A172 (cell line): ENCODE results near the gene INAVA. TPM values are rescaled to one million over a fixed set of nuclear protein-coding genes. Genes with fewer than 3 reads are reported as not detected.
"Not testable (repeated sequence)": the region's sequence is repeated elsewhere in the genome, so short reads cannot be mapped to it uniquely, and the experiment has no call there.

ENCODE experiments used
- DNase-seq: peaks from one replicate; pipeline ENCODE4 v3.0.0-alpha.2; 2015; ENCODE audit warnings: low spot score
- total RNA-seq: library from RNA; depleted of rRNA; stranded (reverse); fragments of >200 nt; shearing (Covaris generic); gene quantifications from 2 replicates; pipeline ENCODE4 v1.2.3, GENCODE V29; 2014; rRNA removed

Gene INAVA
- total RNA-seq, 1 experiment from 2014 or later = 4.6 TPM

- DNase-seq = no peak
Measured at GRCh38 chr1:200962631-200963030, 67.9 kb downstream of the INAVA start.

- DNase-seq = no peak
Measured at GRCh38 chr1:200963076-200963475, 68.4 kb downstream of the INAVA start.

GRCh38 chr1:200963888-200964287 lies 69.2 kb downstream of the INAVA start:
- DNase-seq = not testable (repeated sequence)

Other genes starting within 250 kb of the INAVA start
- gene DDX59, start 225.0 kb upstream of the INAVA start, total RNA-seq = 19.9 and 20.8 TPM in 2 replicates
- 57.9 and 67.7 TPM in 2 replicates for gene CAMSAP2, start 156.0 kb upstream of the INAVA start, total RNA-seq
- gene GPR25, start 21.9 kb upstream of the INAVA start, total RNA-seq = not detected in 2 replicates
- gene KIF21B, start 128.8 kb downstream of the INAVA start, total RNA-seq = 1.2 and 2.0 TPM in 2 replicates
- not detected in 2 replicates for gene CACNA1S, start 217.5 kb downstream of the INAVA start, total RNA-seq
- gene ASCL5, start 232.3 kb downstream of the INAVA start, total RNA-seq = not detected in 2 replicates